ENCODE data around the gene TBX15. TPM values are rescaled to one million over a fixed set of nuclear protein-coding genes. Genes with fewer than 3 reads are reported as not detected.

TBX15 gene
- total RNA-seq, 1 experiment from 2014 or later, result 1.9 TPM

GRCh38 chr1:118947003-118947765 is 41.0 kb downstream of the TBX15 start:
- Histone ChIP-seq H3K27ac (ENCODE audit: low read length) (no peak overlapping the region), H3K4me1 (ENCODE audit: control insufficient read depth, insufficient read depth, low read length) (no peaks in the 10 kb centered on the region), H3K9me3 (ENCODE audit: control insufficient read depth, insufficient read depth, low read depth, low read length) (no peaks in the 10 kb centered on the region), H3K4me3 (ENCODE audit: low read depth in 2 of 2, low read length in 2 of 2) (no peak overlapping the region), H3K27me3 (ENCODE audit: control insufficient read depth, insufficient read depth, low read length) (no peaks in the 10 kb centered on the region), H3K36me3 (ENCODE audit: control insufficient read depth, insufficient read depth, low read length) (no peaks in the 10 kb centered on the region)
- TF ChIP-seq CTCF (IDR thresholded peaks at IDR 0.05) (no peak), REST (IDR thresholded peaks at IDR 0.05; ENCODE audit: insufficient read depth in 1 of 2, low read depth in 2 of 2, low read length in 1 of 2) (no peak), SIN3A (IDR thresholded peaks at IDR 0.05; ENCODE audit: borderline replicate concordance, insufficient read depth, low read depth, low read length) (no peak), TCF7L2 (IDR thresholded peaks at IDR 0.05; ENCODE audit: low read depth, low read length) (no peak), POLR2AphosphoS5 (IDR thresholded peaks at IDR 0.05; ENCODE audit: low read depth, low read length) (no peak)
- DNase-seq (ENCODE audit: low read depth, low spot score) (no peak), ATAC-seq (no peak)
- CTCF ChIA-PET, result no interaction called here
- POLR2A ChIA-PET, result interaction anchor here (0.6 kb wide), 1 partner anchor 143 kb away, joined by 4 read pairs; no protein-coding TSS in a partner anchor
- BruUV-seq (replicated peaks), result no TSS peak
- intact Hi-C loops (cut with micrococcal nuclease; ENCODE audit: unreplicated experiment), result no loop called here
- in situ Hi-C loops (cut with HindIII; ENCODE audit: low pct_unique_long_range_greater_than_20kb, low sequenced_read_pairs), result no loop called here

GRCh38 chr1:118945489-118945888 is 42.7 kb downstream of the TBX15 start:
- intact Hi-C loops (cut with micrococcal nuclease; ENCODE audit: unreplicated experiment), result no loop called here

More at GRCh38 chr1:118945489-118945888, 42.7 kb downstream of the TBX15 start:
- CTCF ChIA-PET, result no interaction called here
- H3K4me1 ChIP-seq (ENCODE audit: control insufficient read depth, insufficient read depth, low read length), result no peaks in the 10 kb centered on the region
- no TSS peak for BruUV-seq (replicated peaks)
- no peaks in the 10 kb centered on the region for H3K36me3 ChIP-seq (ENCODE audit: control insufficient read depth, insufficient read depth, low read length)
- no peak overlapping the region for H3K27ac ChIP-seq (ENCODE audit: low read length)
- no peak overlapping the region for H3K4me3 ChIP-seq (ENCODE audit: low read depth in 2 of 2, low read length in 2 of 2)
- DNase-seq (ENCODE audit: low read depth, low spot score), result no peak
- no peak for ATAC-seq
- no peaks in the 10 kb centered on the region for H3K27me3 ChIP-seq (ENCODE audit: control insufficient read depth, insufficient read depth, low read length)
- no peak for TF ChIP-seq SIN3A (IDR thresholded peaks at IDR 0.05; ENCODE audit: borderline replicate concordance, insufficient read depth, low read depth, low read length)
- no peak for TF ChIP-seq TCF7L2 (IDR thresholded peaks at IDR 0.05; ENCODE audit: low read depth, low read length)
- TF ChIP-seq CTCF (IDR thresholded peaks at IDR 0.05), result no peak
- TF ChIP-seq POLR2AphosphoS5 (IDR thresholded peaks at IDR 0.05; ENCODE audit: low read depth, low read length), result no peak
- no peak for TF ChIP-seq REST (IDR thresholded peaks at IDR 0.05; ENCODE audit: insufficient read depth in 1 of 2, low read depth in 2 of 2, low read length in 1 of 2)
- in situ Hi-C loops (cut with HindIII; ENCODE audit: low pct_unique_long_range_greater_than_20kb, low sequenced_read_pairs), result no loop called here
- POLR2A ChIA-PET, result no interaction called here
- no peaks in the 10 kb centered on the region for H3K9me3 ChIP-seq (ENCODE audit: control insufficient read depth, insufficient read depth, low read depth, low read length)
